ENCODE data around the gene PTN.

DNA sequence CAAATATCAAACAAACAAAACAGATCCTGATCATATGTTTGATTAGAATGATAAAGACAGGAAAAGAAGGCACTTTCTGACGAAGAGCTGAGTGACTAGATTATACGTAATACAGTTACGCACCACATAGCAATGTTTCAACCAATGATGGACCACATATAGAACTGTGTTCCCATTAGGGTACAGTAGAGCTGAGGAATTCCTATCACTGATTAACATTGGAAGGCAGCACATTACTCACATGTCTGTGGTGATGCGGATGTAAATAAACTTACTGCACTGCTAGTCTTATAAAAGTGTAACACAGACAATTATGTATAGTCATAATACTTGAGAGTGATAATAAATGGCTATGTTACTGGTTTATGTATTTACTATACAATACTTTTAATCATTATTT is 98.3 kb downstream of the PTN start:
- no peak for TF ChIP-seq CTCF (IDR thresholded peaks at IDR 0.05)
- no peak for TF ChIP-seq POLR2A (IDR thresholded peaks at IDR 0.05)

Measured in breast epithelium (tissue), 3 donors.